ENCODE results near the gene PDZD7.

- TF ChIP-seq SMC3 (conservative IDR thresholded peaks at IDR 0.05; ENCODE audit: insufficient read depth, low read depth, low read length): no peak
- no peak for TF ChIP-seq EZH2 (IDR thresholded peaks at IDR 0.05; ENCODE audit: borderline replicate concordance, low read depth, low read length)
Observed at GRCh38 chr10:101008823-101009423, 22.0 kb downstream of the PDZD7 start.
